Measurements from ENCODE around the gene NDUFV3. TPM values are rescaled to one million over a fixed set of nuclear protein-coding genes. Genes with fewer than 3 reads are reported as not detected.

The NDUFV3 gene
- total RNA-seq, 1 experiment from 2014 or later: 39.6 TPM

DNA sequence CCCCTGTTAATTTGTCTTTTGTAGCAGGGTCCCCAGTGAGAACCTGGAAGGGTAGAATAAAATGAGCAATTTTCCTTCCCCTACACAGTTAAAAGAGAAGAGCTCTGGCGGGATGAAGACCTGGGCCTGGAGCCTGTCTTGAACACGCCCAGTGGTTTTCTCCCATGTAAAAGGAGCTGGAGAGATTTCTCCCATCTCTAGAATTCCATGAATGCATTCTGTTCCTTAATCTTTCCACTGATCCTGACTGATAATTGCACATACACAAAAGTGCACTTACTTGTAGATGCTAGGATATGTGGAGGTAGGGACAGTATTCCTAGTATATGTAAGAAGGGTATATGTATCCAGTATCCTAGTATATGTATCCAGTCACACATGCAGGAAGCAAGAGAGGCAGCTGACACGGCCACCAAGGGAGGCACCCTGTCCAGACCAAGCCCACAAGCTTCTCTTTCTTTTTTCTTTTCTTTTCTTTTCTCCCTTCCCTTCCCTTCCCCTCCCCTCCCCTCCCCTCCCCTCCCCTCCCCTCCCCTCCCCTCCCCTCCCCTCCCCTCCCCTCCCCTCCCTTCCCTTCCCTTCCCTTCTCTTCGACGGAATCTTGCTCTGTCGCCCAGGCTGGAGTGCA, 69.4 kb downstream of the NDUFV3 start:
- no peak for TF ChIP-seq EZH2 (IDR thresholded peaks at IDR 0.05; ENCODE audit: borderline replicate concordance, low read depth, low read length, poor library complexity, severe bottlenecking)
- TF ChIP-seq, protein P1, sequence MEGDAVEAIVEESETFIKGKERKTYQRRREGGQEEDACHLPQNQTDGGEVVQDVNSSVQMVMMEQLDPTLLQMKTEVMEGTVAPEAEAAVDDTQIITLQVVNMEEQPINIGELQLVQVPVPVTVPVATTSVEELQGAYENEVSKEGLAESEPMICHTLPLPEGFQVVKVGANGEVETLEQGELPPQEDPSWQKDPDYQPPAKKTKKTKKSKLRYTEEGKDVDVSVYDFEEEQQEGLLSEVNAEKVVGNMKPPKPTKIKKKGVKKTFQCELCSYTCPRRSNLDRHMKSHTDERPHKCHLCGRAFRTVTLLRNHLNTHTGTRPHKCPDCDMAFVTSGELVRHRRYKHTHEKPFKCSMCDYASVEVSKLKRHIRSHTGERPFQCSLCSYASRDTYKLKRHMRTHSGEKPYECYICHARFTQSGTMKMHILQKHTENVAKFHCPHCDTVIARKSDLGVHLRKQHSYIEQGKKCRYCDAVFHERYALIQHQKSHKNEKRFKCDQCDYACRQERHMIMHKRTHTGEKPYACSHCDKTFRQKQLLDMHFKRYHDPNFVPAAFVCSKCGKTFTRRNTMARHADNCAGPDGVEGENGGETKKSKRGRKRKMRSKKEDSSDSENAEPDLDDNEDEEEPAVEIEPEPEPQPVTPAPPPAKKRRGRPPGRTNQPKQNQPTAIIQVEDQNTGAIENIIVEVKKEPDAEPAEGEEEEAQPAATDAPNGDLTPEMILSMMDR (conservative IDR thresholded peaks at IDR 0.05; ENCODE audit: low read depth, low read length): no peak
- ChIA-PET CTCF (no interaction called here), POLR2A (ENCODE audit: low non-redundant PET) (no interaction called here)

More for the DNA sequence above, 69.4 kb downstream of the NDUFV3 start:
- Histone ChIP-seq H3K27me3 (replicated peaks; ENCODE audit: insufficient read depth, low read depth, low read length, poor library complexity) (no peaks in the 10 kb centered on the region), H3K27ac (ENCODE audit: low read depth, low read length, poor library complexity, severe bottlenecking) (no peak overlapping the region), H3K9me3 (ENCODE audit: low read depth, low read length, poor library complexity, severe bottlenecking) (no peaks in the 10 kb centered on the region), H3K4me3 (ENCODE audit: low read depth, low read length, poor library complexity, severe bottlenecking) (no peak overlapping the region), H3K36me3 (ENCODE audit: insufficient read depth, low read length, poor library complexity, severe bottlenecking) (no peaks in the 10 kb centered on the region), H3K4me1 (ENCODE audit: insufficient read depth, low read length, poor library complexity, severe bottlenecking) (no peaks in the 10 kb centered on the region)
- intact Hi-C loops (cut with micrococcal nuclease; ENCODE audit: unreplicated experiment): no loop called here
- no peak for DNase-seq (ENCODE audit: low spot score)
- BruUV-seq (replicated peaks): no TSS peak

Small RNAs within 50 kb of the gene (microRNA-seq; reads per million reads assigned to microRNA genes)
- gene MIR5692B: not detected

Other genes starting within 250 kb of the NDUFV3 start
- gene PDE9A, start 239.7 kb upstream of the NDUFV3 start, total RNA-seq (2021): 14.3 and 19.2 TPM in 2 replicates
- 54.2 and 55.3 TPM in 2 replicates for gene WDR4, start 13.8 kb upstream of the NDUFV3 start, total RNA-seq (2021)
- 0.31 and 0.34 TPM in 2 replicates for gene ERVH48-1, start 32.3 kb downstream of the NDUFV3 start, total RNA-seq (2021)
- gene PKNOX1, start 81.3 kb downstream of the NDUFV3 start, total RNA-seq (2021): 30.6 and 33.8 TPM in 2 replicates
- gene CBS, start 182.5 kb downstream of the NDUFV3 start, total RNA-seq (2021): 126 and 166 TPM in 2 replicates
- 24.5 and 46.7 TPM in 2 replicates for gene U2AF1, start 214.3 kb downstream of the NDUFV3 start, total RNA-seq (2021)